HG03520 (cell line): ENCODE results near the gene ZNF436.
"Not testable (repeated sequence)": the region's sequence is repeated elsewhere in the genome, so short reads cannot be mapped to it uniquely, and the experiment has no call there.

Experiments
- ATAC-seq: cut with Tn5 transposase; IDR thresholded peaks from one replicate; pipeline ENCODE4 v1.9.1; 2021; ENCODE audit warnings: mild to moderate bottlenecking, moderate library complexity; ENCODE audit not compliant: unreplicated experiment

ZNF436 gene

GRCh38 chr1:23330846-23331245, 38.8 kb downstream of the ZNF436 start:
- ATAC-seq = no peak

GRCh38 chr1:23325393-23325792, 44.2 kb downstream of the ZNF436 start:
- ATAC-seq = no peak

- ATAC-seq = no peak
Measured at GRCh38 chr1:23322770-23323169, 46.9 kb downstream of the ZNF436 start.

GRCh38 chr1:23310280-23310679, 59.4 kb downstream of the ZNF436 start:
- not testable (repeated sequence) for ATAC-seq
